CD14-positive monocyte (primary cell): Measurements from ENCODE around the gene FOXO3. TPM values are rescaled to one million over a fixed set of nuclear protein-coding genes. Genes with fewer than 3 reads are reported as not detected.

Experiments used
- DNase-seq, 3 donors: peaks; one replicate each; pipeline ENCODE4 v3.0.0-alpha.2; 2011 to 2022
- H2AFZ ChIP-seq: 2 replicates; pipeline ENCODE4 v1.6.0; 2012; ENCODE audit warnings: mild to moderate bottlenecking, low read depth, low read length, inconsistent platforms; ENCODE audit not compliant: insufficient read depth, poor library complexity, severe bottlenecking
- H3K27ac ChIP-seq, 2 donors: 1 replicate in 1 of 2; 2 replicates in 1 of 2; pipeline ENCODE4 v1.5.1; 2012 to 2013; ENCODE audit warnings: low read length in 2 of 2, control low read depth in 1 of 2, inconsistent platforms in 1 of 2, low read depth in 1 of 2, mild to moderate bottlenecking in 1 of 2
- H3K27me3 ChIP-seq, 2 donors: one replicate each; pipeline versions ENCODE4 v1.6.0 to v1.6.1; 2011 to 2013; ENCODE audit warnings: low read length in 2 of 2; ENCODE audit not compliant: control insufficient read depth in 2 of 2, insufficient read depth in 2 of 2
- H3K36me3 ChIP-seq, 2 donors: replicated peaks in 1 of 2; 1 replicate in 1 of 2; 2 replicates in 1 of 2; pipeline versions ENCODE4 v1.5.1 to v1.6.1; 2012 to 2013; ENCODE audit warnings: low read length in 2 of 2, control low read depth in 1 of 2, inconsistent platforms in 1 of 2, mild to moderate bottlenecking in 1 of 2; ENCODE audit not compliant: insufficient read depth in 2 of 2, control insufficient read depth in 1 of 2
- H3K4me1 ChIP-seq, 2 donors: 1 replicate in 1 of 2; 2 replicates in 1 of 2; pipeline versions ENCODE4 v1.5.1 to v1.6.1; 2012 to 2013; ENCODE audit warnings: low read length in 2 of 2, control low read depth in 1 of 2, inconsistent platforms in 1 of 2, mild to moderate bottlenecking in 1 of 2, moderate library complexity in 1 of 2; ENCODE audit not compliant: insufficient read depth in 2 of 2, control insufficient read depth in 1 of 2
- H3K4me2 ChIP-seq: replicated peaks from 2 replicates; pipeline ENCODE3; 2012; ENCODE audit warnings: low read length, moderate library complexity, mild to moderate bottlenecking; ENCODE audit not compliant: poor library complexity, severe bottlenecking; ENCODE audit errors: extremely low read depth
- H3K4me3 ChIP-seq, 3 experiments: fragments of 200-600 bp in 1 of 3; sonication (generic) in 1 of 3; replicated peaks in 1 of 3; 1 replicate in 2 of 3; 2 replicates in 1 of 3; pipeline ENCODE4 v1.5.1; 2011 to 2013; ENCODE audit warnings: low read length in 3 of 3, mild to moderate bottlenecking in 3 of 3, control low read depth in 2 of 3, low read depth in 2 of 3, inconsistent platforms in 1 of 3, moderate library complexity in 1 of 3
- H3K79me2 ChIP-seq: 2 replicates; pipeline ENCODE4 v1.6.0; 2012; ENCODE audit warnings: mild to moderate bottlenecking, control low read depth, inconsistent platforms, low read length, moderate library complexity; ENCODE audit not compliant: insufficient read depth
- H3K9ac ChIP-seq: 2 replicates; pipeline ENCODE4 v1.6.0; 2017; ENCODE audit warnings: low read length, mild to moderate bottlenecking; ENCODE audit not compliant: insufficient read depth, poor library complexity, severe bottlenecking
- H3K9me3 ChIP-seq, 2 donors: replicated peaks in 1 of 2; 1 replicate in 1 of 2; 2 replicates in 1 of 2; pipeline versions ENCODE4 v1.5.1 to v1.6.1; 2012 to 2013; ENCODE audit warnings: low read length in 2 of 2, control low read depth in 1 of 2; ENCODE audit not compliant: control insufficient read depth in 1 of 2, insufficient read depth in 1 of 2
- H4K20me1 ChIP-seq: 2 replicates; pipeline ENCODE4 v1.6.0; 2012; ENCODE audit warnings: mild to moderate bottlenecking, low read length, control low read depth, moderate library complexity; ENCODE audit not compliant: insufficient read depth
- H3K27ac Mint-ChIP-seq, 7 donors: one replicate each; pipeline ENCODE4 v1.8.0; 2020; ENCODE audit warnings: mild to moderate bottlenecking in 7 of 7, mixed read lengths in 7 of 7, moderate library complexity in 6 of 7, inconsistent platforms in 2 of 7
- H3K27me3 Mint-ChIP-seq, 3 donors: one replicate each; pipeline ENCODE4 v1.8.0; 2021 to 2022; ENCODE audit warnings: low read depth in 3 of 3, mild to moderate bottlenecking in 3 of 3, mixed read lengths in 3 of 3, moderate library complexity in 3 of 3, inconsistent platforms in 1 of 3
- H3K36me3 Mint-ChIP-seq, 2 donors: one replicate each; pipeline ENCODE4 v1.8.0; 2020; ENCODE audit warnings: mixed read lengths in 2 of 2, inconsistent platforms in 1 of 2, mild to moderate bottlenecking in 1 of 2
- H3K4me1 Mint-ChIP-seq: one replicate; pipeline ENCODE4 v1.8.0; 2020; ENCODE audit warnings: mild to moderate bottlenecking, mixed read lengths
- H3K4me3 Mint-ChIP-seq, 2 donors: one replicate each; pipeline ENCODE4 v1.8.0; 2020; ENCODE audit warnings: mild to moderate bottlenecking in 2 of 2, mixed read lengths in 2 of 2, moderate library complexity in 1 of 2
- H3K9me3 Mint-ChIP-seq, 7 donors: one replicate each; pipeline ENCODE4 v1.8.0; 2020 to 2022; ENCODE audit warnings: mixed read lengths in 7 of 7, mild to moderate bottlenecking in 6 of 7, moderate library complexity in 6 of 7, inconsistent platforms in 2 of 7
- CTCF ChIP-seq: fragments of 200-600 bp; IDR thresholded peaks from one replicate; pipeline ENCODE4 v1.8.0; 2022; ENCODE audit warnings: antibody characterized with exemption, mild to moderate bottlenecking
- WGBS: methylation state at CpG from one replicate; pipeline ENCODE4 v1.1.5; 2013; ENCODE audit warnings: missing lambda C conversion rate; ENCODE audit not compliant: insufficient coverage; 5-methylcytosine and 5-hydroxymethylcytosine counted together
- intact Hi-C, 2 donors: fragments of 100-400 bp; cut with micrococcal nuclease; formaldehyde crosslinking; loops; one replicate each; pipeline versions ENCODE4 v1.15.0 to v1.15.1; 2023
- polyA plus RNA-seq, 3 donors: library from polyadenylated mRNA; depleted of rRNA in 1 of 3; unstranded in 2 of 3; stranded (reverse) in 1 of 3; fragments of 300-500 nt in 2 of 3; fragments of >200 nt in 1 of 3; fragmentation: Illumina TruSeq in 2 of 3; gene quantifications; 1 replicate in 2 of 3; 2 replicates in 1 of 3; pipeline ENCODE4 v1.2.3, GENCODE V29; 2012 to 2021

FOXO3 gene
- polyA plus RNA-seq, 3 donors: 15.4 to 23.2 (median 17.5) TPM

- no peaks in the 10 kb centered on the region for H3K4me1 Mint-ChIP-seq
- 97% methylated on average over 7 of the region's 11 CpGs for WGBS
- peak overlapping the region in 1 of 7 donors; percentile 21 for H3K27ac Mint-ChIP-seq
- DNase-seq: no peak
- H3K4me3 Mint-ChIP-seq: peak overlapping the region in 1 of 2 donors; percentile 4
- H3K9me3 ChIP-seq: peaks cover 9% of the 10 kb centered on the region in 2 donors
- no peak overlapping the region for H3K27ac ChIP-seq
- TF ChIP-seq CTCF: no peak
- H3K4me3 ChIP-seq: no peak overlapping the region
- H4K20me1 ChIP-seq: no peaks in the 10 kb centered on the region
- peaks cover 0 to 4% (median 0%) of the 10 kb centered on the region in 3 donors for H3K27me3 Mint-ChIP-seq
- H3K27me3 ChIP-seq: no peaks in the 10 kb centered on the region
- H3K4me2 ChIP-seq: no peak overlapping the region
- peaks cover 8 to 25% (median 17%) of the 10 kb centered on the region in 7 donors for H3K9me3 Mint-ChIP-seq
- intact Hi-C loops: no loop called here
- H3K36me3 Mint-ChIP-seq: peaks cover 3% of the 10 kb centered on the region in 2 donors
- H3K79me2 ChIP-seq: no peaks in the 10 kb centered on the region
- H3K9ac ChIP-seq: no peak overlapping the region
- H2AFZ ChIP-seq: no peak overlapping the region
- no peaks in the 10 kb centered on the region for H3K36me3 ChIP-seq
- H3K4me1 ChIP-seq: no peaks in the 10 kb centered on the region
Measured at GRCh38 chr6:108698593-108699289, 138.0 kb downstream of the FOXO3 start.

DNA sequence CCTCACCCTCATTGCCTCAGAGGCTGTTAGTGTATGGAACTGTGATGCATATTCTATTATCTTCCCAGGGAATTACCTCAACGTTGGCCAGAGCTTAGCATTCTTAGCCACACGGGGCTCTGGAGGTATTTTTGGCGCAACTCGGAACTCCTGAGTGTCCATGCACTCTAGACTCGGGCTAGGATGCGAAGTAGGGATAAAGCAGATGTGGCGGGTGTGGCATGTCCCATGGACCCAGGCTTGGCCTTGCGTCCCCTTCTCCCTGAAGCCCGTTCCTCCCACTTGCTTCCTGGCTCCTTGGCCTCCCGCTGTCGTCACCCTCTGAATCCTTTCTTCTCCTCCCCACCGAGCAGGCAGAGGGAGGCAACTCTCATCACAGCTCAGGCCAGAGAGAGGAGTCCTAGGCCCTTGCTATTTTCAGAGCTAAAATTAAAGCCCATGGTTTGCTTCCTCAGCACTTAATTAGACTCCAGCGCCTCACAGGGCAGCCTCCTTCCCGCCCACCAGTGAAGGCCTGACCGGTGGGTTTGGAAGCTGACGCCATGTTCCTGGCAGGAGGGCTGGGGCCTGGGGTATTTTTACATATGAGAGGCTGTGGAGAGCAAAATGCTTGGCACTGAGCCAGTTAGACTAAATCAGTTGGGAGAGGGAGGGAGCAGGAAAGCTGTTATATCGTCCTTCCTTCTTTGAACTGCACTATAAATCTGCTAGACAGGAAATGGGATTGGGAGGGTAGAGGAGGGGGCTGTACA is 138.7 kb downstream of the FOXO3 start:
- TF ChIP-seq CTCF: no peak
- H3K4me1 ChIP-seq: no peaks in the 10 kb centered on the region
- Mint-ChIP-seq H3K4me1 (no peaks in the 10 kb centered on the region), H3K27me3 (peaks cover 0 to 4% (median 0%) of the 10 kb centered on the region in 3 donors), H3K36me3 (peaks cover 2 to 3% of the 10 kb centered on the region in 2 donors), H3K4me3 (no peak overlapping the region), H3K9me3 (peaks cover 8 to 29% (median 17%) of the 10 kb centered on the region in 7 donors), H3K27ac (no peak overlapping the region)
- WGBS: 94% methylated on average over 14 of the region's 17 CpGs
- no peak overlapping the region for H2AFZ ChIP-seq
- H3K27me3 ChIP-seq: no peaks in the 10 kb centered on the region
- no peaks in the 10 kb centered on the region for H3K36me3 ChIP-seq
- H3K9ac ChIP-seq: no peak overlapping the region
- no peaks in the 10 kb centered on the region for H4K20me1 ChIP-seq
- intact Hi-C loops: no loop called here
- peaks cover 9 to 10% of the 10 kb centered on the region in 2 donors for H3K9me3 ChIP-seq
- no peak for DNase-seq
- H3K4me3 ChIP-seq: no peak overlapping the region
- no peak overlapping the region for H3K27ac ChIP-seq
- H3K4me2 ChIP-seq: no peak overlapping the region
- H3K79me2 ChIP-seq: no peaks in the 10 kb centered on the region
